Testis (tissue), 3 donors: ENCODE measurements around the gene SOAT2. TPM values are rescaled to one million over a fixed set of nuclear protein-coding genes. Genes with fewer than 3 reads are reported as not detected.

Experiments
- DNase-seq: peaks from one replicate; pipeline ENCODE4 v3.0.0-alpha.2; 2019
- H3K27ac ChIP-seq, 2 donors: fragments of 200-600 bp; sonication (generic); one replicate each; pipeline ENCODE4 v1.5.1; 2019
- H3K27me3 ChIP-seq: fragments of 200-600 bp; sonication (generic); one replicate; pipeline ENCODE4 v1.5.1; 2019
- H3K36me3 ChIP-seq: fragments of 200-600 bp; sonication (generic); one replicate; pipeline ENCODE4 v1.5.1; 2017; ENCODE audit warnings: low read depth; ENCODE audit errors: missing control alignments
- H3K4me1 ChIP-seq: fragments of 200-600 bp; sonication (generic); one replicate; pipeline ENCODE4 v1.5.1; 2019
- H3K4me3 ChIP-seq, 2 donors: fragments of 200-600 bp; sonication (generic); one replicate each; pipeline ENCODE4 v1.5.1; 2017 to 2019
- H3K9me3 ChIP-seq: fragments of 200-600 bp; sonication (generic); one replicate; pipeline ENCODE4 v1.5.1; 2017
- POLR2A ChIP-seq: fragments of 450-650 bp; IDR thresholded peaks from one replicate; pipeline ENCODE4 v1.6.1; 2017; ENCODE audit warnings: antibody characterized with exemption, mild to moderate bottlenecking, moderate library complexity
- WGBS, 2 donors: methylation state at CpG; one replicate each; pipeline ENCODE4 v1.1.5; 2018; 5-methylcytosine and 5-hydroxymethylcytosine counted together
- intact Hi-C: fragments of 100-400 bp; cut with DNase I; formaldehyde crosslinking; loops from one replicate; pipeline ENCODE4 v1.15.1; 2023; ENCODE audit warnings: low total_unique reads
- polyA plus RNA-seq: library from polyadenylated mRNA; stranded (reverse); fragments of 350-450 nt; fragmentation: Illumina TruSeq; extraction: RNeasy Lipid Tissue Mini Kit (QIAGEN cat#74804); gene quantifications from one replicate; pipeline ENCODE4 v1.2.3, GENCODE V29; 2014; ENCODE audit warnings: low read depth, low replicate concordance; ENCODE audit not compliant: insufficient read depth
- total RNA-seq, 2 donors: library from RNA; depleted of rRNA; stranded (reverse); fragments of >200 nt; gene quantifications; one replicate each; pipeline ENCODE4 v1.2.3, GENCODE V29; 2016
- TF ChIP-seq, protein P1 (sequence below), 3 experiments: fragments of 450-650 bp in 2 of 3; fragments of 200-600 bp in 1 of 3; sonication (generic) in 1 of 3; IDR thresholded peaks; one replicate each; pipeline ENCODE4 v1.5.1; 2016 to 2019; ENCODE audit warnings: antibody characterized with exemption in 3 of 3, mild to moderate bottlenecking in 2 of 3, moderate library complexity in 1 of 3

SOAT2 gene
- total and polyA plus RNA-seq, 3 donors from 2014 or later: 0.19 to 0.25 TPM; not detected in 1

DNA sequence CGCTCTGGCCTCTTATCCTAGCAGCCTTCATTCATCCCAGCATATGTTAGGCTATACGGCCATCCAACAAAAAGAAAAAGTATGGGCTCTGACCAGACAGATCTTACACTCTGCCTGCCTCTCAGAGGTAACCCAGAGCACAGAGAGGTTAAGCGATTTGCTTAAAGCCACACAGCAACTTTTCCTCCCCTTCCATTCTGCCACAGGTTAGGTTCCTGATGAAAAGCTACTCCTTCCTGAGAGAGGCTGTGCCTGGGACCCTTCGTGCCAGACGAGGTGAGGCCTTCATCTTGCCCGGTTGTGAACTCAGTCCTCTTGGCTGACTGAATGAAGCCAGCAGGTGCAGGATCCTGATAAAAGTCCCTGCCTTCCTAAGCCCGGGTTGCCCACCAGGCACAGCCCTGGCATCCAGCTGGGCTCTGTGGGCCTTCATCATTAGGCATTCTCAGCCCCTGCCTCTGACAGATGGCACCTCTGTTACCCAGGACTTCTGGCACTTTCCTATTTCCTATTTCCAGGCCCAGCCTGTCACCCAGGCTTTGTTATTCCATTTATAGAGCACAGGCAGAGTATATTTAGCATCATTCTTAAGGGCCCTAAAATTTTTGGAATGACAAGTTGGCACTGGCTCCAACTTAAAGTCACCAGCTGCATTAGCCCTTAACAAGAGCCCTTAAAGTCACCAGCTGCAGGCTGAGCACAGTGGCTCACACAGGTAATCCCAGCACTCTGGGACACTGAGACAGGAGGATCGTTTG is 12.8 kb downstream of the SOAT2 start:
- intact Hi-C loops: no loop called here
- no peaks in the 10 kb centered on the region for H3K27me3 ChIP-seq
- H3K27ac ChIP-seq: no peak overlapping the region
- H3K36me3 ChIP-seq: no peaks in the 10 kb centered on the region
- H3K4me3 ChIP-seq: peak overlapping the region in 1 of 2 donors; percentile 39
- TF ChIP-seq, protein P1, sequence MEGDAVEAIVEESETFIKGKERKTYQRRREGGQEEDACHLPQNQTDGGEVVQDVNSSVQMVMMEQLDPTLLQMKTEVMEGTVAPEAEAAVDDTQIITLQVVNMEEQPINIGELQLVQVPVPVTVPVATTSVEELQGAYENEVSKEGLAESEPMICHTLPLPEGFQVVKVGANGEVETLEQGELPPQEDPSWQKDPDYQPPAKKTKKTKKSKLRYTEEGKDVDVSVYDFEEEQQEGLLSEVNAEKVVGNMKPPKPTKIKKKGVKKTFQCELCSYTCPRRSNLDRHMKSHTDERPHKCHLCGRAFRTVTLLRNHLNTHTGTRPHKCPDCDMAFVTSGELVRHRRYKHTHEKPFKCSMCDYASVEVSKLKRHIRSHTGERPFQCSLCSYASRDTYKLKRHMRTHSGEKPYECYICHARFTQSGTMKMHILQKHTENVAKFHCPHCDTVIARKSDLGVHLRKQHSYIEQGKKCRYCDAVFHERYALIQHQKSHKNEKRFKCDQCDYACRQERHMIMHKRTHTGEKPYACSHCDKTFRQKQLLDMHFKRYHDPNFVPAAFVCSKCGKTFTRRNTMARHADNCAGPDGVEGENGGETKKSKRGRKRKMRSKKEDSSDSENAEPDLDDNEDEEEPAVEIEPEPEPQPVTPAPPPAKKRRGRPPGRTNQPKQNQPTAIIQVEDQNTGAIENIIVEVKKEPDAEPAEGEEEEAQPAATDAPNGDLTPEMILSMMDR (IDR thresholded peaks at IDR 0.05): no peak
- no peak for TF ChIP-seq POLR2A
- no peaks in the 10 kb centered on the region for H3K4me1 ChIP-seq
- 78 to 81% methylated on average over 7 to 8 of the region's 8 CpGs for WGBS, 2 donors
- no peaks in the 10 kb centered on the region for H3K9me3 ChIP-seq
- DNase-seq: no peak

DNA sequence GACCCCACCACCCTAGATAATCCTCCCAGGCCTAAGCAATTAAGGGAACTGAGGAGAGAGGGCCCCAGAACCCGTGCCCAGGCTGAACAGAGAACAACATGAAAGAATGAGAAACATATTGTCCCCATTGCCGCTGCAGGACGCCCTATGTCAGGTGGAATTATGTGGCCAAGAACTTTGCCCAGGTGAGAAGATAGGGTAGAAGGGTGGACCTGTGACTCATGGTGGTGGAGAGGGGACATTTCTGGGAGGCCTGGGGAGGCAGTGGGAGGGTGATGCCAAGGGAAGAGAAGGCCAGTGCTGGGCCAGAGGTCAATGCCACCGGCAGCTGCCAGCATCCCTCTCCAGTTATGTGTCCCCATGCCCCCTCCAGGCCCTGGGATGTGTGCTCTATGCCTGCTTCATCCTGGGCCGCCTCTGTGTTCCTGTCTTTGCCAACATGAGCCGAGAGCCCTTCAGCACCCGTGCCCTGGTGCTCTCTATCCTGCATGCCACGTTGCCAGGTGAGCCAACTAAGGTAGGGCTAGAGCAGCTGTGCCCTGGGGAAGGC is 15.5 kb downstream of the SOAT2 start:
- TF ChIP-seq, protein P1 (IDR thresholded peaks at IDR 0.05): no peak
- TF ChIP-seq POLR2A: no peak
- intact Hi-C loops: no loop called here
- Histone ChIP-seq H3K4me3 (no peak overlapping the region), H3K27me3 (no peaks in the 10 kb centered on the region), H3K4me1 (no peaks in the 10 kb centered on the region), H3K27ac (no peak overlapping the region), H3K36me3 (no peaks in the 10 kb centered on the region), H3K9me3 (no peaks in the 10 kb centered on the region)
- 95% methylated on average over 6 to 8 of the region's 8 CpGs for WGBS, 2 donors
- no peak for DNase-seq

DNA sequence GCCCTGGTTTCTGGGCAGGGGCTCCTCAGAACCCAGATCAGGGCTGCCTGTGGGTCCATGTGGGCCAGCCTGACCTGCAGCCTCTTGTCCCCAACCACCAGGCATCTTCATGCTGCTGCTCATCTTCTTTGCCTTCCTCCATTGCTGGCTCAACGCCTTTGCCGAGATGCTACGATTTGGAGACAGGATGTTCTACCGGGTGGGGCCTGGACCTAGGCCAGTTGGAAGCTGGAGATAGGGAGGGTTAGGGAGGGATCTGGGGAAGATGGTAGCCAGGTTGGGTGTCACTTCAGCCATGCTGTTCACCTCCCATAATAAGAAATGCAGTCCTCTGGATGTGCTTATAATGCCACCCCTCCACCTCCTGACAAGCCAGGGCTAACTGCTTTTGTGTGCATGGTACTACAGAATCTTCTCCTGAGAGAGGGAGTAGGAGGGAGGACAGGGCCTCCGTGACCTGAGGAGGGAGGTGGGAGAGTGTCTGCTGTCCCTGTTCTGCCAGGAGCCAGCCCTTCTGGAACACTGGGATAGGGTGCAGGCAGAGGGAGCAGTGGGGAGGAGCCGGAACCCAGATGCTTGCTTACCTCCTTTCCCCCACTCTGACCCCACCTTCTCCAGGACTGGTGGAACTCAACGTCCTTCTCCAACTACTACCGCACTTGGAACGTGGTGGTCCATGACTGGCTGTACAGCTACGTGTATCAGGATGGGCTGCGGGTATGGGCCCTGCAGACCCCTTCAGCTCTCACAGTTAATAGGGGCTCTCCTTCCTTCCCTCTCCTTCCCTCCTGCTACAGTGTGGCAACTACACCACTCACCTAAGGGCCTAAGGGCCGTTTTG is 17.6 kb downstream of the SOAT2 start:
- no peak overlapping the region for H3K4me3 ChIP-seq
- H3K36me3 ChIP-seq: no peaks in the 10 kb centered on the region
- no peaks in the 10 kb centered on the region for H3K27me3 ChIP-seq
- H3K4me1 ChIP-seq: no peaks in the 10 kb centered on the region
- intact Hi-C loops: no loop called here
- TF ChIP-seq, protein P1 (IDR thresholded peaks at IDR 0.05): no peak
- TF ChIP-seq POLR2A: no peak
- no peak overlapping the region for H3K27ac ChIP-seq
- no peak for DNase-seq
- 72 to 74% methylated on average over 12 of the region's 12 CpGs for WGBS, 2 donors
- no peaks in the 10 kb centered on the region for H3K9me3 ChIP-seq

DNA sequence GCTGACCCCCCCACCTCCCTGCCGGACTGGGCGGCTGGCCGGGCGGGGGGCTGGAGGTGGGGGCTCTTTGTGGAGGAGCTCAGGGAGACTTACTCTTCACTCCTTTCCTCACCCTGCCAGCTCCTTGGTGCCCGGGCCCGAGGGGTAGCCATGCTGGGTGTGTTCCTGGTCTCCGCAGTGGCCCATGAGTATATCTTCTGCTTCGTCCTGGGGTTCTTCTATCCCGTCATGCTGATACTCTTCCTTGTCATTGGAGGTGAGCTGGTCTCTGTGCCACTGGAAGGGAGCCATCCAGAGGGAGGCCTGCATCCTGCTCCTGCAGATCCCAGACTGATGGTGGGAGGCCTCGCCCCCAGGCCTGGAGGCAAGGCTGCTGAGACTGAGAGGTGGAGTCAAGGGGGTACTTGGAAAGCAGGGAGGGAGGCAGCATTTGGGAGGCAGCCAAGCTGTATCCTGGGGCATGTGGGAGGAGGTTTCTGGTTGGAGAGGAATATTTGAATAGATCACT is 19.7 kb downstream of the SOAT2 start:
- no peak for DNase-seq
- WGBS, 2 donors: 89% methylated on average over 8 to 10 of the region's 10 CpGs
- no peaks in the 10 kb centered on the region for H3K36me3 ChIP-seq
- intact Hi-C loops: no loop called here
- TF ChIP-seq POLR2A: no peak
- TF ChIP-seq, protein P1 (IDR thresholded peaks at IDR 0.05): no peak
- no peaks in the 10 kb centered on the region for H3K9me3 ChIP-seq
- H3K27me3 ChIP-seq: no peaks in the 10 kb centered on the region
- no peak overlapping the region for H3K4me3 ChIP-seq
- H3K4me1 ChIP-seq: no peaks in the 10 kb centered on the region
- H3K27ac ChIP-seq: no peak overlapping the region
